ENCODE data around the gene PIMREG. TPM values are rescaled to one million over a fixed set of nuclear protein-coding genes. Genes with fewer than 3 reads are reported as not detected.

PIMREG gene
- polyA plus RNA-seq, 1 donor (not counting 4 experiments of a cell fraction or from before 2014, with no cell fraction given) = 7.5 TPM

DNA sequence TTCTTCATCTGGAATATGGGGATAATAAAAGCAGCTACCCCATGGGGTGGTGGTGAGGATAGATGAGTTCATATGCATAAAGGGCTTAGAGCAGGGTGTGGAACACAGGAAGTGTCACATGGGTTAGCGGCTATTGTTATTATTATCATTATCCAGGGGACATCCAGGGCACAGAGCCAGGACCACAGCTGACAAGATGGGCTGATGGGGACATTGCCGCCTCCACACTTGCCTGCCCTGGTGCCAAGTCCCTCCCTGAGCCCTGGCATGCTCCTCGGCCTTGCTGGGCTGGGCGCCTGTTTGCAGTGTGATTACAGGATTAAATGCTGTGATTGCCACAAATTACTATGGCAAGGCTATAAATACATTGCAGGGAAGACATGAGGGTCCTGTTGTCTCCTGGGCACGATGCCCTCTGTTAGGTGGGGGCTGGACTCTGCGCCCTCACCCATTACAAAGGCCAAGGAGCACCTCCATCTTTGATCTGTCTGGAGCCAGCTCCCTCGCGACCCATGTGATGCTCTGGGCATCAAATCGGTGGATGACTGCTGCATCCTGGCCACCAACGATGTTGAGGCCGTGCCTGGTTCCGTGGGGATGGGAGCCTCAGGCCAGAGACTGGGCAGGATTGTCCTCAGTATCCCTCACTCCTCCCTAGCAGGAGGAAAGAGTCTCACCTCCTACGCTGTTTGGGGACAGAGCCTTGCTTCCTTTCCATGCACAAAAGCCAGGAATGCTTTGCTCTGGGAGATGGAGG, 43.2 kb downstream of the PIMREG start:
- Histone ChIP-seq H3K36me3 (ENCODE audit: control insufficient read depth in 2 of 2, extremely low read depth in 1 of 2, insufficient read depth in 2 of 2, low read length in 2 of 2) (peaks cover 4% of the 10 kb centered on the region in 2 experiments), H3K79me2 (ENCODE audit: control insufficient read depth, insufficient read depth, low read length) (no peaks in the 10 kb centered on the region), H4K20me1 (ENCODE audit: control insufficient read depth, extremely low read depth, insufficient read depth, low read length) (no peaks in the 10 kb centered on the region), H3K4me1 (ENCODE audit: control insufficient read depth, extremely low read depth, insufficient read depth, low read length) (no peaks in the 10 kb centered on the region), H3K9ac (ENCODE audit: control insufficient read depth, extremely low read depth, insufficient read depth, low read length) (no peak overlapping the region), H3K4me2 (ENCODE audit: control insufficient read depth, extremely low read depth, insufficient read depth, low read depth, low read length) (no peak overlapping the region), H3K27ac (ENCODE audit: control insufficient read depth, insufficient read depth, low read length) (no peak overlapping the region), H3K27me3 (ENCODE audit: control insufficient read depth, extremely low read depth, insufficient read depth, low read length) (no peaks in the 10 kb centered on the region), H3K4me3 (ENCODE audit: control insufficient read depth in 2 of 3, extremely low read depth in 1 of 3, insufficient read depth in 2 of 3, low read depth in 1 of 3, low read length in 3 of 3) (no peak overlapping the region), H3K9me1 (ENCODE audit: control insufficient read depth, extremely low read depth, insufficient read depth, low read length) (no peaks in the 10 kb centered on the region), H3K9me3 (ENCODE audit: control insufficient read depth, low read depth, low read length) (no peaks in the 10 kb centered on the region), H2AFZ (ENCODE audit: control insufficient read depth, low read length) (no peak overlapping the region)
- DNase-seq (ENCODE audit: low read depth, low spot score) = no peak
- TF ChIP-seq, protein P1, sequence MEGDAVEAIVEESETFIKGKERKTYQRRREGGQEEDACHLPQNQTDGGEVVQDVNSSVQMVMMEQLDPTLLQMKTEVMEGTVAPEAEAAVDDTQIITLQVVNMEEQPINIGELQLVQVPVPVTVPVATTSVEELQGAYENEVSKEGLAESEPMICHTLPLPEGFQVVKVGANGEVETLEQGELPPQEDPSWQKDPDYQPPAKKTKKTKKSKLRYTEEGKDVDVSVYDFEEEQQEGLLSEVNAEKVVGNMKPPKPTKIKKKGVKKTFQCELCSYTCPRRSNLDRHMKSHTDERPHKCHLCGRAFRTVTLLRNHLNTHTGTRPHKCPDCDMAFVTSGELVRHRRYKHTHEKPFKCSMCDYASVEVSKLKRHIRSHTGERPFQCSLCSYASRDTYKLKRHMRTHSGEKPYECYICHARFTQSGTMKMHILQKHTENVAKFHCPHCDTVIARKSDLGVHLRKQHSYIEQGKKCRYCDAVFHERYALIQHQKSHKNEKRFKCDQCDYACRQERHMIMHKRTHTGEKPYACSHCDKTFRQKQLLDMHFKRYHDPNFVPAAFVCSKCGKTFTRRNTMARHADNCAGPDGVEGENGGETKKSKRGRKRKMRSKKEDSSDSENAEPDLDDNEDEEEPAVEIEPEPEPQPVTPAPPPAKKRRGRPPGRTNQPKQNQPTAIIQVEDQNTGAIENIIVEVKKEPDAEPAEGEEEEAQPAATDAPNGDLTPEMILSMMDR (optimal IDR thresholded peaks at IDR 0.05 in 1 of 3, IDR thresholded peaks at IDR 0.05 in 1 of 3, conservative IDR thresholded peaks at IDR 0.05 in 1 of 3; ENCODE audit: extremely low read depth in 1 of 3, insufficient read depth in 2 of 3, low read length in 3 of 3) = no peak
- TF ChIP-seq EZH2 (IDR thresholded peaks at IDR 0.05; ENCODE audit: low read length) = no peak
- FAIRE-seq = no peak
- dilution Hi-C loops (cut with MboI; ENCODE audit: extremely low pct_ligation_motif_present, low sequenced_read_pairs) = no loop called here

DNA sequence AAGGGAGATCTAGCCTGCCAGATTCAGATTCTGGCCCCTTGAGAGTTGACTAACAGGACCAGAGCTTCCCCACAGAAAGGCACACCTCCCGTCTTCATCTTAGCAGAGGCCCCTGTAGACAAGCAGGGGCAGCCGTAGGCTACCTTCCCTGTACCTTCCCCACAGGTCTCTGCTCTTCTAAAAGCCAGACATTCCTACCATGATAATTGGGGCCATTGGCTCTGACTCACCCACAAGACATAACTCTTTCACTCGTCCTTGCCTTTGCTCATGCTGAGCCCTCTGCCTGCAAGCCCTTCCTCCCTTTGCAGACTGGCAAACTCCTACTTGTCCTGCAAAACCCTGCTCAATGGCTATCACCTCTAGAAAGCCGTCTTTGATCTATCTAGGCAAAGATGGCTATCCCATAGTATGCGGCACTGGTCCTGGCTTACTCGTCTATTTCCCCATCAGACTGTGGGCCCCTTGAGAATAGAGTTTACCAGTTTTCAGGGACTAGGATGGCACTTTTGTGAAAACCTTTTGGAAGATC, 43.8 kb downstream of the PIMREG start:
- TF ChIP-seq, protein P1 (optimal IDR thresholded peaks at IDR 0.05 in 1 of 3, IDR thresholded peaks at IDR 0.05 in 1 of 3, conservative IDR thresholded peaks at IDR 0.05 in 1 of 3; ENCODE audit: extremely low read depth in 1 of 3, insufficient read depth in 2 of 3, low read length in 3 of 3) = no peak
- TF ChIP-seq EZH2 (IDR thresholded peaks at IDR 0.05; ENCODE audit: low read length) = no peak
- Histone ChIP-seq H3K9me3 (ENCODE audit: control insufficient read depth, low read depth, low read length) (no peaks in the 10 kb centered on the region), H3K79me2 (ENCODE audit: control insufficient read depth, insufficient read depth, low read length) (no peaks in the 10 kb centered on the region), H3K27ac (ENCODE audit: control insufficient read depth, insufficient read depth, low read length) (no peak overlapping the region), H3K4me1 (ENCODE audit: control insufficient read depth, extremely low read depth, insufficient read depth, low read length) (no peaks in the 10 kb centered on the region), H2AFZ (ENCODE audit: control insufficient read depth, low read length) (no peak overlapping the region), H3K27me3 (ENCODE audit: control insufficient read depth, extremely low read depth, insufficient read depth, low read length) (no peaks in the 10 kb centered on the region), H3K4me3 (ENCODE audit: control insufficient read depth in 2 of 3, extremely low read depth in 1 of 3, insufficient read depth in 2 of 3, low read depth in 1 of 3, low read length in 3 of 3) (no peak overlapping the region), H3K4me2 (ENCODE audit: control insufficient read depth, extremely low read depth, insufficient read depth, low read depth, low read length) (no peak overlapping the region), H4K20me1 (ENCODE audit: control insufficient read depth, extremely low read depth, insufficient read depth, low read length) (no peaks in the 10 kb centered on the region), H3K9me1 (ENCODE audit: control insufficient read depth, extremely low read depth, insufficient read depth, low read length) (no peaks in the 10 kb centered on the region), H3K36me3 (ENCODE audit: control insufficient read depth in 2 of 2, extremely low read depth in 1 of 2, insufficient read depth in 2 of 2, low read length in 2 of 2) (peaks cover 4% of the 10 kb centered on the region in 2 experiments), H3K9ac (ENCODE audit: control insufficient read depth, extremely low read depth, insufficient read depth, low read length) (no peak overlapping the region)
- no peak for DNase-seq (ENCODE audit: low read depth, low spot score)
- FAIRE-seq = no peak
- dilution Hi-C loops (cut with MboI; ENCODE audit: extremely low pct_ligation_motif_present, low sequenced_read_pairs) = no loop called here
